Measurements from ENCODE around the gene HNF1B.

HNF1B gene

DNA sequence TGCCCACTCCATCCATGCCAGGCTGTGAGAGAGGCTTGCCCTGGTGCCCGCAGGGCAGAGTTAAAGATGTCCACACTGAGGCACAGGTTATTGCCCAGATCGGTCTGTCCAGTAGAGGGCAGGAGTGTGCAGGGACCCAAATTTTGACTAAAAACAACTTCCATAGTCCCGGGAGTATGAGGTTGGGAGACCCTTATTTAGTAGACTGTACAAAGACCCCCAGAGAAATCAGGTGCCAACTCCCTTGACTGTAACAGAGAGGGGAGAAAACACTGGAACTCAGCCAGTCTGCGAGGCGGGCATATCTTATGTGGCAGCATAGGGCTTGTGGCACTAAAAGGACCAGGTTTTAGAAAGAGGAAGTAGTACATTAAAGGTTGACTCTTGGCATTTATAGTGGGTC lies 43.4 kb downstream of the HNF1B start:
- TF ChIP-seq SPI1 (IDR thresholded peaks at IDR 0.05; ENCODE audit: low read depth, low read length) (0 out of 2 replicates have a peak, but pooled peaks have one; percentile 35), POU2F2 (IDR thresholded peaks at IDR 0.05; ENCODE audit: low read depth, low read length) (no peak), POLR2AphosphoS5 (IDR thresholded peaks at IDR 0.05; ENCODE audit: low read depth, low read length) (no peak), PAX5 (IDR thresholded peaks at IDR 0.05; ENCODE audit: insufficient read depth, low read length, severe bottlenecking) (no peak), POLR2A (IDR thresholded peaks at IDR 0.05; ENCODE audit: low read depth, low read length) (no peak), TAF1 (IDR thresholded peaks at IDR 0.05; ENCODE audit: low read depth, low read length) (no peak)
- FAIRE-seq, result no peak
- DNase-seq (ENCODE audit: insufficient read length, low spot score), result peak; percentile 31

DNA sequence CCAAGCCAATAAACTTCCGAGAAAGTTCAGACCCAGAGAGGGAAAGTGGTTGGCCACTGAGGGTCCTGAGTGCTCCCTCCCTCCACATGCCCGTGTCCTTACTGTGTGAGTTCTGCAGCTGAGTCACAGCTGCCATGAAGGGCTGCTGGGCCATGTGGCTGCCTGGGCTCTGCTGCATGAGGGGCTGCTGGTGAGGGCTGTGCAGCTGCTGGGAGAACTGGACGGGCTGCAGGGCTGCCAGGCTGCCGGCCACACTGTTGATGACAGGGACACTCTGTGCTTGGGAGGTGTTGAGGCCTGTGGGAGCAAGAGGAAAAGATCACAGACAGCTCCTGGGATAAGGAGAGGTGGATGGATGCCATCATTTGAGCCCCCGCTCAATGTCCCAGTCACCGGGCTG lies 44.0 kb downstream of the HNF1B start:
- no peak for TF ChIP-seq POLR2A (IDR thresholded peaks at IDR 0.05; ENCODE audit: low read depth, low read length)
- TF ChIP-seq SPI1 (IDR thresholded peaks at IDR 0.05; ENCODE audit: low read depth, low read length), result no peak
- no peak for TF ChIP-seq PAX5 (IDR thresholded peaks at IDR 0.05; ENCODE audit: insufficient read depth, low read length, severe bottlenecking)
- FAIRE-seq, result no peak

DNA sequence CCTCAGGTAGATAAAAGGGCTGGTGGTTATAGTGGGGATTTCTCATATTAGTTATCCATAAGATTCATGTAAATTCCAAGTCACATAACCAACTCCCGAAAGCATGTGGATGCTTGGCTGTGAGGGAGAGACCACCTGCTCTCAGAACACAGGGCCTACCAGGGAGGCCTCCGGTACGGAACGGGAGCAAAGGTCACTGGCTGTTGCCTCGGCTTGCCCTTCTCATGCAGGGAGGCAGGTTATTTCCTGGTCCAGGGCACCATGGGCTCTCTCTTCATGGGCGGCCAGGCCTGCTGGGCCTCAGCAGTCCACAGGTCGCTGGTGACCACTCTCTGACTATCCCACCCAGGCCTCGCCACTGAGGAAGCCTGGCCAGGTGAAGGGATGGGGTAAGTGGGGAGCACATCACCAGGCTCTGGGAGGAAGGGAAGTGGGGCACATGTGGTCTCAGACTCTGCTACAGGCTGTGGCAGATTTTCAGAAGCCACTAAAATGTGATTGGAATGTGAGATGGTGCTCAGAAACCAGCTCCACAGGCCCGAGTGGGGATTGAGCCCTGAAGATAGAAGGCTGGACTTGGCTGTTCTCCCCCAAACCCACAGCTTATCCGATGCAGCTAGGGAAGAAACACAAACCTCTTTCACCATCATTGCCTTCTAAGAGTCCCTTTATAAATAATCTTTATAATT lies 45.4 kb downstream of the HNF1B start:
- no peak for FAIRE-seq
- DNase-seq (ENCODE audit: insufficient read length, low spot score), result no peak
- TF ChIP-seq TAF1 (IDR thresholded peaks at IDR 0.05; ENCODE audit: low read depth, low read length) (no peak), POU2F2 (IDR thresholded peaks at IDR 0.05; ENCODE audit: low read depth, low read length) (no peak), SPI1 (IDR thresholded peaks at IDR 0.05; ENCODE audit: low read depth, low read length) (no peak), POLR2AphosphoS5 (IDR thresholded peaks at IDR 0.05; ENCODE audit: low read depth, low read length) (no peak), POLR2A (IDR thresholded peaks at IDR 0.05; ENCODE audit: low read depth, low read length) (no peak), PAX5 (IDR thresholded peaks at IDR 0.05; ENCODE audit: insufficient read depth, low read length, severe bottlenecking) (no peak)

More for the DNA sequence above, 44.0 kb downstream of the HNF1B start:
- DNase-seq (ENCODE audit: insufficient read length, low spot score), result no peak

DNA sequence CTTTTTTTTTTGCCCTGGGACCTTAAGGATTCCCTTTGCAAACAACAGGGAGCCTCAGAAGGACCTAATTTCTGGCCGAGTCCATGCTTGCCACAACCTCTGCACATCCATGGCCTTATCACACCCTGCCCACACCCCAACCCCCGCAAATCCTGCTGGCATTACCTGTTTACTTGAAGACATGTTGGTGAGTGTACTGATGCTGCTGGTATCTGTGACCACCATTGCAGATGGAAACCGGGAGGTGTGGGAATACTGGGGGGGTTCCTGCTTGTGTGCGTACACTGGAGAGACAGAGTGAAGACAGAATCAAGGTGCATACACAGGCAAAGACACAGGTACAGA lies 46.0 kb downstream of the HNF1B start:
- DNase-seq (ENCODE audit: insufficient read length, low spot score), result no peak
- no peak for FAIRE-seq
- no peak for TF ChIP-seq TAF1 (IDR thresholded peaks at IDR 0.05; ENCODE audit: low read depth, low read length)
- TF ChIP-seq SPI1 (IDR thresholded peaks at IDR 0.05; ENCODE audit: low read depth, low read length), result no peak
- no peak for TF ChIP-seq POLR2A (IDR thresholded peaks at IDR 0.05; ENCODE audit: low read depth, low read length)
- no peak for TF ChIP-seq POU2F2 (IDR thresholded peaks at IDR 0.05; ENCODE audit: low read depth, low read length)
- TF ChIP-seq PAX5 (IDR thresholded peaks at IDR 0.05; ENCODE audit: insufficient read depth, low read length, severe bottlenecking), result no peak
- TF ChIP-seq POLR2AphosphoS5 (IDR thresholded peaks at IDR 0.05; ENCODE audit: low read depth, low read length), result no peak

DNA sequence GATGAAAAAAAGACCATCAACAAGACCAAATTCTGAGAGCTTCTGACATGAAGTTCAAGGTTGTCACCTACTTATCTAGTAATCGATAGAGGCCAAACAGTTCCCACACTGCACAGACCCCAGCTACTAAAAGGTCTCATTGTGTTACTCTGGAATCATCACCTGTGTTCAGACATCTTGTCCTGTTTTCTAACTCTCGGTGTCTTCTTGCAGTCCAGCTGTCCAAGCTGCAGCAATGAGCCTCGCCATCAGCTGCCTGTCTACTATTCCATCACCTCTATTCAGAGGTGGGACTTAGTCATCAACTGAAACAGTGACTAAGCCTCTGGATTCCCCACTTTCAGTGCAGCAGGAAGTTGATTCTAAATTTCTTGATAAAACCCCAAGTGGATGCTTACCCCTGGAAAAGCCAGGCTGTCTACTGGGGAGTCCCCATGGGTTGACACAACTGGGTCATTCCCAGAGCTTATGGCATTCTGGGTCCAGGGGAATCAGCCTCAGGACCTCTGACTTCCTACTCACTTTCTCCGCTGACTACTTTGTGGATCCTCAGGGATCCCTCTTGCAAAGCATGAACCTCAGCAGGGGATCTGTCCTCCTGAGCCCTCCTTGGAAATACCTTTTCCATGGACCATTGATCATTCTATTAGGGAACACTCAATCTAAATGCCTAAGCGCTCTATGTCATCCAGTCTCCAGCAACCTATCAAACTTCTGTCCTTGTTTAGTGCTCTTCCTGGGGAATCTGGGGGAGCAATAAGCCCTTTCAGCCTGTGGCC lies 46.5 kb downstream of the HNF1B start:
- DNase-seq (ENCODE audit: insufficient read length, low spot score) (no peak), FAIRE-seq (no peak)
- TF ChIP-seq TAF1 (IDR thresholded peaks at IDR 0.05; ENCODE audit: low read depth, low read length) (no peak), SPI1 (IDR thresholded peaks at IDR 0.05; ENCODE audit: low read depth, low read length) (no peak), POLR2AphosphoS5 (IDR thresholded peaks at IDR 0.05; ENCODE audit: low read depth, low read length) (no peak), PAX5 (IDR thresholded peaks at IDR 0.05; ENCODE audit: insufficient read depth, low read length, severe bottlenecking) (no peak), POLR2A (IDR thresholded peaks at IDR 0.05; ENCODE audit: low read depth, low read length) (no peak), POU2F2 (IDR thresholded peaks at IDR 0.05; ENCODE audit: low read depth, low read length) (no peak)

DNA sequence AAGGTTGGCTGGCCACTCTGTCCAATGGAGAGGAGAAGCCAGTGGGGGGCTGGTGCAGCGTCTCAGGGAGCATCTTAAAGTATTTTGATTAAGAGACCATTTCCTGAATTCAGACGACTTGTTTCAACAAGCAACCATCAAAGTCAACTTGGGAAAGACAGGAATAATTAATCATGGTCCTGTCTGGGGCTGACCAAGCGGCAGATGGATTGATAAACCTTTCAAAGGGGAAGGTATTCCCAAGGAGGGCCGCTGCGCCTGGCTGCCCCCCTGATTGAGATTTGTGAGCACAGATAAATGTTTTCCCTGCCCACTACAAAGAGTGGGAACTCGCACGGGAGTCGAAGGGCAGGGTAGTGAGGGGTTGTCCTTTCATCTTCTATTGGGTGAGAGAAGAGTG lies 47.5 kb downstream of the HNF1B start:
- TF ChIP-seq PAX5 (IDR thresholded peaks at IDR 0.05; ENCODE audit: insufficient read depth, low read length, severe bottlenecking), result no peak
- no peak for TF ChIP-seq POLR2A (IDR thresholded peaks at IDR 0.05; ENCODE audit: low read depth, low read length)
- TF ChIP-seq SPI1 (IDR thresholded peaks at IDR 0.05; ENCODE audit: low read depth, low read length), result no peak
- no peak for TF ChIP-seq POU2F2 (IDR thresholded peaks at IDR 0.05; ENCODE audit: low read depth, low read length)
- TF ChIP-seq TAF1 (IDR thresholded peaks at IDR 0.05; ENCODE audit: low read depth, low read length), result no peak
- TF ChIP-seq POLR2AphosphoS5 (IDR thresholded peaks at IDR 0.05; ENCODE audit: low read depth, low read length), result no peak
- DNase-seq (ENCODE audit: insufficient read length, low spot score) (no peak), FAIRE-seq (no peak)

DNA sequence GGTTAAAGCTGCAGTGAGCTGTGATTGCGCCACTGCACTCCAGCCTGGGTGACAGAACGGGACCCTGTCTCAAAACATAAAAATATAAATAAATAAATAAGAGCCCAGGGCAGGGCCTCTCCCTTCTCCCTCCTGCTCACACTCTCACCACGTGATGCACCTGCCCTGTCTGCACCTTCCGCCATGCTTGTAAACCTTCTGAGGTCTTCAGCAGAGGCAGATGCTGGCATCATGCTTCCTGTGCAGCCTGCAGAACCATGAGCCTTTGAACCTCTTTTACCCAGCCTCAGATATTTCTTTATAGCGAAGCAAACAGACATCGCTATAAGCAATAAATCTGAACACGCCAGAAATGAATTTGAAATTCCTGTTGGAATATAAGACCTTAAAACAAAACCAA lies 48.5 kb downstream of the HNF1B start:
- FAIRE-seq, result no peak

DNA sequence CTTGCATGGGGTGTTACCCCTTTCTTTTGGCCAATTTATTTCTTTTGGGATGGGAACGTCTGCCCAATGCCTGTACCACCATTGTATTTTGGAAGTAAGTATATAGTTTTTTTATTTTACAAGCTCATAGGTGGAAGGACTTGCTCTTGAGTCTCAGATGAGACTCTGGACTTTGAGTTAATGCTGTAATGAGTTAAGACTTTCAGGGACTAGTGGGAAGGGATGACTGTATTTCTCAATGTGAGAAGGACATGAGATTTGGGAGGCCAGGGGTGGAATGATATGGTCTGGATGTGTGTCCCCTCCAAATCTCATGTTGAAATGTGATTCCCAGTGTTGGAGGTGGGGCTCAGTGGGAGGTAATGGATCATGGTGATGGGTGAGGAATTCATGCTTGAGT lies 49.1 kb downstream of the HNF1B start:
- FAIRE-seq (no peak), DNase-seq (ENCODE audit: insufficient read length, low spot score) (no peak)
- TF ChIP-seq PAX5 (IDR thresholded peaks at IDR 0.05; ENCODE audit: insufficient read depth, low read length, severe bottlenecking), result no peak
- TF ChIP-seq TAF1 (IDR thresholded peaks at IDR 0.05; ENCODE audit: low read depth, low read length), result no peak
- TF ChIP-seq SPI1 (IDR thresholded peaks at IDR 0.05; ENCODE audit: low read depth, low read length), result no peak
- no peak for TF ChIP-seq POLR2AphosphoS5 (IDR thresholded peaks at IDR 0.05; ENCODE audit: low read depth, low read length)
- TF ChIP-seq POU2F2 (IDR thresholded peaks at IDR 0.05; ENCODE audit: low read depth, low read length), result no peak
- TF ChIP-seq POLR2A (IDR thresholded peaks at IDR 0.05; ENCODE audit: low read depth, low read length), result no peak

More for the DNA sequence above, 48.5 kb downstream of the HNF1B start:
- no peak for DNase-seq (ENCODE audit: insufficient read length, low spot score)
- TF ChIP-seq PAX5 (IDR thresholded peaks at IDR 0.05; ENCODE audit: insufficient read depth, low read length, severe bottlenecking) (no peak), TAF1 (IDR thresholded peaks at IDR 0.05; ENCODE audit: low read depth, low read length) (no peak), SPI1 (IDR thresholded peaks at IDR 0.05; ENCODE audit: low read depth, low read length) (no peak), POLR2A (IDR thresholded peaks at IDR 0.05; ENCODE audit: low read depth, low read length) (no peak), POU2F2 (IDR thresholded peaks at IDR 0.05; ENCODE audit: low read depth, low read length) (no peak), POLR2AphosphoS5 (IDR thresholded peaks at IDR 0.05; ENCODE audit: low read depth, low read length) (no peak)

DNA sequence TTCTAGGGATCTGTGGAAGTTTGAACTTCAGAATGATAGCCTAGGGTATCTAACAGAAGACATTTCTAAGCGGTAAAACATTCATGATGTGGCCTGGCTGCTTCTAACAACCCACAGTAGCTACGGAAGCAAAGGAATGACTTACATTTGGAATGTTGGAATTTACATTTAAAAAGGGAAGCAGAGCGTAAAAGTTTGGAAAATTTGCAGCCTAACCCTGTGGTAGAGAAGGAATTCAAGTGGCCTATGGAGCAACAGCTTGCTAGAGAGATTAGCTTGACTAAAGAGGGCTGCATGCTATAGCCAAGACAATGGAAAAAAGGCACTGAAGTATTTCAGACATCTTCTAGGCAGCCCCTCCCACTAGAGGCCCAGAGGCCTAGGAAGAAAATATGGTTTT lies 50.1 kb downstream of the HNF1B start:
- DNase-seq (ENCODE audit: insufficient read length, low spot score), result no peak
- FAIRE-seq, result no peak
- TF ChIP-seq SPI1 (IDR thresholded peaks at IDR 0.05; ENCODE audit: low read depth, low read length) (no peak), POLR2A (IDR thresholded peaks at IDR 0.05; ENCODE audit: low read depth, low read length) (no peak), POLR2AphosphoS5 (IDR thresholded peaks at IDR 0.05; ENCODE audit: low read depth, low read length) (no peak), POU2F2 (IDR thresholded peaks at IDR 0.05; ENCODE audit: low read depth, low read length) (no peak), PAX5 (IDR thresholded peaks at IDR 0.05; ENCODE audit: insufficient read depth, low read length, severe bottlenecking) (no peak), TAF1 (IDR thresholded peaks at IDR 0.05; ENCODE audit: low read depth, low read length) (no peak)
